A549 (cell line): ENCODE measurements around the gene TLDC2. TPM values are rescaled to one million over a fixed set of nuclear protein-coding genes. Genes with fewer than 3 reads are reported as not detected.

Experiments used
- ATAC-seq, 2 experiments: fragments of 200-7000 bp in 1 of 2; fragments of >200 bp in 1 of 2; cut with Nextera tagmentation in 1 of 2; cut with Tn5 transposase in 1 of 2; 3 replicates each; pipeline versions ENCODE4 v1.8.0 to v1.9.1; 2018 to 2020; ENCODE audit warnings: mild to moderate bottlenecking in 1 of 2, moderate library complexity in 1 of 2
- CTCF ChIA-PET: fragments of 300-600 bp; sonication (Branson Sonifier 250); formaldehyde crosslinking; extraction: SDS; loops from one replicate; lab custom pipeline; 2021; ENCODE audit warnings: antibody characterized with exemption, inconsistent platforms; lab: Yijun Ruan, JAX
- POLR2A ChIA-PET: fragments of 350-600 bp; formaldehyde crosslinking; extraction: SDS; loops from one replicate; lab custom pipeline; 2021; ENCODE audit warnings: antibody characterized with exemption, inconsistent platforms; lab: Yijun Ruan, JAX
- DNase-seq, 2 experiments: peaks; one replicate each; pipeline versions ENCODE4 v3.0.0 to v3.0.0-alpha.2; 2011 to 2016; ENCODE audit warnings: low read depth in 1 of 2, low spot score in 1 of 2
- FAIRE-seq: peaks from 2 replicates; lab custom pipeline; 2011; peaks lifted over from hg19 to GRCh38; lab: Jason Lieb, UNC
- H3K27ac ChIP-seq, 2 experiments: fragments of >200 bp; sonication (Bioruptor Twin); formaldehyde crosslinking; 3 replicates each; pipeline ENCODE4 v1.5.1; 2016 to 2017
- H3K4me1 ChIP-seq: fragments of >200 bp; sonication (Bioruptor Twin); formaldehyde crosslinking; 3 replicates; pipeline ENCODE4 v1.6.1; 2016
- H3K4me2 ChIP-seq: fragments of >200 bp; sonication (Bioruptor Twin); formaldehyde crosslinking; 3 replicates; pipeline ENCODE4 v1.6.1; 2016
- H3K4me3 ChIP-seq: fragments of >200 bp; sonication (Bioruptor Twin); formaldehyde crosslinking; 3 replicates; pipeline ENCODE4 v1.5.1; 2016
- H3K9me3 ChIP-seq: fragments of >200 bp; sonication (Bioruptor Twin); formaldehyde crosslinking; 3 replicates; pipeline ENCODE4 v1.6.1; 2016
- CEBPB ChIP-seq, 2 experiments: fragments of >200 bp in 1 of 2; sonication (Bioruptor Twin) in 1 of 2; formaldehyde crosslinking in 1 of 2; IDR thresholded peaks; 2 replicates each; pipeline ENCODE4 v1.6.1; 2012 to 2016
- CHD2 ChIP-seq: fragments of 150-350 bp; IDR thresholded peaks from 2 replicates; pipeline ENCODE4 v1.6.1; 2014; ENCODE audit warnings: low read length; ENCODE audit not compliant: partially characterized antibody
- CHD4 ChIP-seq: fragments of 200-600 bp; sonication (generic); IDR thresholded peaks from 2 replicates; pipeline ENCODE4 v1.6.1; 2016; ENCODE audit warnings: antibody characterized with exemption, mild to moderate bottlenecking, borderline replicate concordance
- E2F6 ChIP-seq: IDR thresholded peaks from 2 replicates; pipeline ENCODE4 v1.6.1; 2012; ENCODE audit warnings: low read depth, borderline replicate concordance
- ELK1 ChIP-seq: fragments of 150-350 bp; IDR thresholded peaks from 2 replicates; pipeline ENCODE4 v1.6.1; 2014; ENCODE audit warnings: low read depth, mild to moderate bottlenecking, low read length
- FOXS1 ChIP-seq: fragments of 250-450 bp; sonication (Bioruptor Pico); IDR thresholded peaks from 2 replicates; pipeline ENCODE4 v1.5.0; 2020; ENCODE audit warnings: mild to moderate bottlenecking, moderate library complexity
- HMGXB4 ChIP-seq: fragments of 250-450 bp; sonication (Bioruptor Pico); IDR thresholded peaks from 2 replicates; pipeline ENCODE4 v1.5.0; 2021; ENCODE audit warnings: mild to moderate bottlenecking, moderate library complexity, borderline replicate concordance
- HOXB5 ChIP-seq: fragments of 250-450 bp; sonication (Bioruptor Pico); IDR thresholded peaks from 2 replicates; pipeline ENCODE4 v1.5.0; 2020; ENCODE audit warnings: mild to moderate bottlenecking, moderate library complexity
- JUN ChIP-seq, 2 experiments: fragments of >200 bp; sonication (Bioruptor Twin); formaldehyde crosslinking; IDR thresholded peaks; 2 replicates in 1 of 2; 3 replicates in 1 of 2; pipeline ENCODE4 v1.6.1; 2016 to 2017
- MYC ChIP-seq: IDR thresholded peaks from 2 replicates; pipeline ENCODE4 v1.6.1; 2012; ENCODE audit warnings: mild to moderate bottlenecking, inconsistent platforms, low read length, improper control_type of control experiment, borderline replicate concordance
- PHF8 ChIP-seq: fragments of 200-600 bp; sonication (generic); IDR thresholded peaks from 2 replicates; pipeline ENCODE4 v1.6.1; 2016; ENCODE audit warnings: low read depth, mild to moderate bottlenecking, antibody characterized with exemption, moderate library complexity, borderline replicate concordance
- POLR2A ChIP-seq: IDR thresholded peaks from 2 replicates; pipeline ENCODE4 v1.6.1; 2012; ENCODE audit warnings: mild to moderate bottlenecking, low read length
- POLR2AphosphoS2 ChIP-seq: conservative IDR thresholded peaks from 2 replicates; pipeline ENCODE4 v1.6.1; 2012; ENCODE audit warnings: low read length, improper control_type of control experiment, inconsistent platforms
- SREBF2 ChIP-seq: fragments of 450-650 bp; IDR thresholded peaks from 2 replicates; pipeline ENCODE4 v1.6.1; 2014; ENCODE audit warnings: mild to moderate bottlenecking, moderate library complexity
- TP53 ChIP-seq: fragments of 250-450 bp; sonication (Bioruptor Pico); IDR thresholded peaks from 2 replicates; pipeline ENCODE4 v1.5.0; 2021; ENCODE audit warnings: mild to moderate bottlenecking, moderate library complexity
- ZC3H11A ChIP-seq: fragments of 450-650 bp; IDR thresholded peaks from 2 replicates; pipeline ENCODE4 v1.6.1; 2014; ENCODE audit warnings: antibody characterized with exemption, mild to moderate bottlenecking
- WGBS: methylation state at CpG from one replicate; pipeline ENCODE4 v1.1.6; 2017; ENCODE audit errors: missing lambda C conversion rate; 5-methylcytosine and 5-hydroxymethylcytosine counted together
- polyA plus RNA-seq, 4 experiments: library from polyadenylated mRNA; depleted of rRNA in 3 of 4; stranded (reverse); fragments of >200 nt; fragmentation: RNase III in 1 of 4; extraction: RNeasy Plus Mini Kit Qiagen cat#74134 plus additional on column Dnase treatment in 1 of 4; gene quantifications; 2 replicates in 3 of 4; 3 replicates in 1 of 4; pipeline ENCODE4 v1.2.3, GENCODE V29; 2011 to 2017

The TLDC2 gene
- polyA plus RNA-seq, 2 of the 4 experiments (the other 2 are of a cell fraction), result 0.17 TPM; not detected in 1

GRCh38 chr20:36856691-36857635 lies 19.0 kb upstream of the TLDC2 start:
- peak overlapping the region in 1 of 2 experiments; percentile 82; a peak in 3 of 6 replicates for H3K27ac ChIP-seq
- TF ChIP-seq SREBF2, result no peak
- TF ChIP-seq, all 56 proteins: peak for 0
- ChIA-PET POLR2A (interaction anchor here (0.6 kb wide), 1 partner anchor 22 kb away, joined by 4 read pairs; no protein-coding TSS in a partner anchor), CTCF (interaction anchor here (0.6 to 4.2 kb wide), 8 partner anchors 7 to 251 kb away, joined by 3 to 14 read pairs (median 4); partner anchors contain the start of genes DSN1, RAB5IF and TLDC2)
- no peak for DNase-seq
- no peaks in the 10 kb centered on the region for H3K9me3 ChIP-seq
- no peak overlapping the region for H3K4me3 ChIP-seq
- FAIRE-seq, result no peak
- no peak for ATAC-seq
- peaks cover 61% of the 10 kb centered on the region for H3K4me1 ChIP-seq
- WGBS, result 80% methylated on average over 17 of the region's 17 CpGs
- peak overlapping the region; percentile 76; the same call in 2 of the 3 replicates for H3K4me2 ChIP-seq

GRCh38 chr20:36859282-36859555 lies 16.7 kb upstream of the TLDC2 start:
- no peak overlapping the region for H3K4me3 ChIP-seq
- DNase-seq, result no peak

GRCh38 chr20:36859700-36860330 lies 16.1 kb upstream of the TLDC2 start:
- WGBS, result 87% methylated on average over 6 of the region's 6 CpGs
- Histone ChIP-seq H3K9me3 (no peaks in the 10 kb centered on the region), H3K4me2 (no peak overlapping the region), H3K4me3 (no peak overlapping the region), H3K4me1 (peaks cover 52% of the 10 kb centered on the region), H3K27ac (no peak overlapping the region)
- ChIA-PET CTCF (interaction anchor here (1.1 to 8.0 kb wide), 4 partner anchors 12 to 248 kb away, joined by 3 to 96 read pairs (median 4); no protein-coding TSS in a partner anchor), POLR2A (no interaction called here)
- DNase-seq, result no peak
- ATAC-seq, result no peak
- TF ChIP-seq CHD2 (no peak), CEBPB (IDR thresholded peaks at IDR 0.05) (no peak), MYC (no peak)
- no peak for FAIRE-seq

More at GRCh38 chr20:36859282-36859555, 16.7 kb upstream of the TLDC2 start:
- Histone ChIP-seq H3K9me3 (no peaks in the 10 kb centered on the region), H3K4me1 (peaks cover 54% of the 10 kb centered on the region), H3K27ac (no peak overlapping the region), H3K4me2 (no peak overlapping the region)
- ATAC-seq (no peak), FAIRE-seq (no peak)
- ChIA-PET CTCF (interaction anchor here (0.9 to 8.0 kb wide), 3 partner anchors 8 to 85 kb away, joined by 4 to 96 read pairs (median 4); partner anchors contain the start of gene DSN1), POLR2A (interaction anchor here (0.6 kb wide), 1 partner anchor 9 kb away, joined by 3 read pairs; no protein-coding TSS in a partner anchor)
- TF ChIP-seq FOXS1 (CRISPR knock-in tag), result no peak
- TF ChIP-seq ELK1, result no peak
- no peak for TF ChIP-seq POLR2A
- TF ChIP-seq POLR2AphosphoS2, result no peak
- TF ChIP-seq ZC3H11A, result no peak
- no peak for TF ChIP-seq HMGXB4 (CRISPR knock-in tag)
- TF ChIP-seq JUN (IDR thresholded peaks at IDR 0.05), result no peak
- TF ChIP-seq CHD4, result no peak
- no peak for TF ChIP-seq HOXB5 (CRISPR knock-in tag)
- no peak for TF ChIP-seq SREBF2
- no peak for TF ChIP-seq PHF8
- no peak for TF ChIP-seq E2F6
- TF ChIP-seq TP53, result no peak
- 83% methylated on average over 4 of the region's 4 CpGs for WGBS
